Non-pigmented ciliary epithelial cell (primary cell): ENCODE measurements around the gene EFHD1.
"Not testable (repeated sequence)": the region's sequence is repeated elsewhere in the genome, so short reads cannot be mapped to it uniquely, and the experiment has no call there.

Experiments
- DNase-seq: peaks from one replicate; pipeline ENCODE4 v3.0.0-alpha.2; 2010; ENCODE audit warnings: low read depth

The EFHD1 gene

DNA sequence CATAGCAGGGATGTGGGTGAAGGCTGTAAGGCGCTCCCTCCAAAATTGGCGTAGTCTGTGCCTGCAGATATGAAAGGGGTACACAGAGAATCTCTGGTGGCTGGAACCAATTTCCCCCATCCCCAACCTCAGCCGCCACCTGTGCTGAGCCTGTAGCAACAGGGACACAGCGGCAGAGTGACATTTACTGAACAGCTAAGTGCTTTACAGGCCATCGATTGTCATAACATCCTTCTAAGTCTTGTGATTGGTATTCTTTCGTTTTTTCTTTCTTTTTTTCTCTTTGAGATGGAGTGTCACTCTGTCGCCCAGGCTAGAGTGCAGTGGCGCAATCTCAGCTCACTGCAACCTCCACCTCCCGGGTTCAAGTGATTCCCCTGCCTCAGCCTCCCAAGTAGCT, 12.2 kb upstream of the EFHD1 start:
- DNase-seq: no peak

DNA sequence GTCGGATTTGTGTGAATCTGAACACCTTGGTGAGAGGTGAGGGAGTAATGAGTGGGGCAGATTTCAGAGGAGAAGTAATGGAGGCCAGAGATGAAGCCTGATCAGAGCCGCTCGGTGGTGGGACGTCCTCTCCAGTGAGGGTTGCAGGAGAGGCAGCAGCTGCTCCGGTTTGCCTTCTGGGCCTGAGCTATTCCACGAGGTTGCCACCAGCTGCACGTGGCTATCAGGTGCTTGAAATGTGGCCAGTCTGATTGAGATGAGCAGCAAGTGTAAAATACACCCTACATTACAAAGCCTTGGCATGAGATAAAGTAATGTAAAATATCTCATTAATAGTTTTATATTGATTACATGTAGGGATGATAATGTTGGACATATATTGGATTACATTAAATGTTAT, 10.8 kb upstream of the EFHD1 start:
- no peak for DNase-seq

DNA sequence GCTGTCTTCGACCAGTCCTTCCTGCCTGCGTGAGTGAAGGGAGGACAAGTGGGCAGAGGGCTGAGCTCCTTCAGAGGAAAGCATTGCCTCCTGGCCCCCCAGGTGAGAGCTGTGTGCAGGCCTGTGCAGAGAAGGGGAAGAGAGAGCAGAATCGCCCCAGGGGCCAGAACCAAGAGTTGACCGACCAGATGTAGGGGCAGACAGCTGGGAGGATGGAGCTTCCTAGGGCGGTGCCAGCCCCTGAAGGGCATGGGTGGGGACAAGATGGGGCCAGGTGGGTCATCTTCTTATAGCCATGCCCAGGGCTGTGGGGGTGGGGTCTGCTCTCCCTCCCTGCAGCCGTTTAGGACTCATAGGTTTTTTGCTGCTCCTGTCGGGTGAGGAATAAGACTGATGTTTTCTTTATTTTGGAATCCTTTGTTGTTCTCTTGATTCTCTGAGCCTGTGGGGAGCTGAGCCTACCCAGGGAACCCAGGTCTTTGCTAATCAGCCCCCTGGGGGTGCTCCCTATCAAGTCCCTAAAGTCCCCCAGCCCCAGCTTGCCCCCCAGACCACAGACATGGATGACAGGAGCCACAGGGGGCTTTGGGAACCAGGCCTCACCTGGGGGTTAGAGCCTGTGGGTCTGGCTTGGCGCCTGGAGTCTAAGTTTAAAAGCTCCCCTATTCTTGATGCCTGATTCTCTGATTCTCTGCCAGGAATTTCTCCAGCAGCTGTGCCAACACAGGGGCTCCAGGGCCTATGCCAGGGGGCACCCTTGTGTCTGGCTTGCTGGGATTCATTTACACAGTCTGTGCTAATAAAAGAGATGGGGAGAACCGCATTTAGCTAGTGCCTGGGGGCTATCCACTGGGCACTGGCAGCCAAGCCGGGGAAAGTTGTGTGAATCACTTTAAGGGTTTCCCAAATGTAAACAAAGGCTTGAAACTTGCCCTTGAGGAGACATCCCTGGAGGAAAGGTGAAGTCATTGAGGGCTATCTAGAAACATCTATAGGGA, 9.3 kb upstream of the EFHD1 start:
- DNase-seq: no peak

DNA sequence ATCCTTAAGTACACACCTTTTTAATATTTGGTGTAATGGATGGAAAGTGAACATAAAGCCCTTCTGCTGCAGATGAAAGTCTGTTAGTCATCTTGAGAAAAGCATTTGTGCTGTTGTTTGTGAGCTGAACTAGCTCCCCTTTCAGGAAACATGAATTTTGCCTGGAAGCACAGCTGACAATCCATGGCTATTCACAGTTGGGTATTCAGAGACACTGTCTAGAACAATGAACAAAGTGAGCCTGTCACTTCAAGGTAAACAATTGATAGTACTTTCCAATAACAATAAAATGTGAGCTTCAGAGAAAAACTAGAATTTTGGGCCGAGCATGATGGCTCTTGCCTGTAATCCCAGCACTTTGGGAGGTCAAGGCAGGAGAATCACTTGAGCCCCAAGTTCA, 6.8 kb upstream of the EFHD1 start:
- no peak for DNase-seq

DNA sequence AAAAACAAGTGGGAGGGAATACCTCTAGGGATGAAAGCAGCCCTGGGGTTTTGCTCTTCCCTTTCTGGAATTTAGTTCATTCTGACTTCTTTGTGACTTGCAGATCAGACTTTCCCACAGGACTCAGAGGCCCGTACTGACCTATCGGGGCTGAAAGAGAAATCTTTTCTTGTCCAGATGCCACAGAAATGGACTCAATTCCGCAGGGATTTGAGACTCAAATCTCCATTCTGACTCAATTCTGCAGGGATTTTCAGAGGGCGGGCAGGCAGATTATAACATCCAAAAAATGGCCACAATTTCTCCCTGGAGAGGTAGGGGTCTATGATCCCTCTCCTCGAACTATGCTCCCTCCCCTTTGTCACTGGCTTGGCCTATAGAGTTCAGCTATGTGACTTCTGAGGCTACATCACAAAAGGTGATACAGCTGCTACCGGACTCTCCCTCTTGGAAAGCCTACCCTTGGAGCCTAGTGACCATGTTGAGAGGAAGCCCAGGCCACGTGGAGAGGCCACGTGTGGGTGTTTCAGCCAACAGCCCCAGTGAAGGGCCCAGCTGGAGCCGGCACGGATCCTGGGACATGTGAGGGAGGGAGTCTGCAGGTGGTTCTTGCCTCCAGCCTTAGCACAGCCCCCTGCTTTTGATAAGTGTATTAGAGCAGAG, 4.8 kb upstream of the EFHD1 start:
- no peak for DNase-seq

DNA sequence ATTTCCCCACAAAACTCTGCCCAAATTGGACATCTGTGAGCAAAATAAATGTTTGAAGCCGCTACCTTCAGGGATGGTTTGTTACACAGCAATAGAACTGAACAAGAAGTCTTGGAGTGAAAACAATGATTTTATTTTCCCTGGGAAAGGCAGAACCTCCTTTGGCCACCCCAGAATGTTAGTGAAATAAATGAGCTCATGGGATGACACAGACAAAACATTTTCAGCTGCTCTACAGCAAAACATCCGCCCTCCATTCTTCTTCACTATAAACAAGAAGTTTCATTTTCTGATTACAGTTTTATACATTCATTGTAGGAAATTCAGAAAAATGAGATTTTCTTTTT, 4.3 kb upstream of the EFHD1 start:
- no peak for DNase-seq

DNA sequence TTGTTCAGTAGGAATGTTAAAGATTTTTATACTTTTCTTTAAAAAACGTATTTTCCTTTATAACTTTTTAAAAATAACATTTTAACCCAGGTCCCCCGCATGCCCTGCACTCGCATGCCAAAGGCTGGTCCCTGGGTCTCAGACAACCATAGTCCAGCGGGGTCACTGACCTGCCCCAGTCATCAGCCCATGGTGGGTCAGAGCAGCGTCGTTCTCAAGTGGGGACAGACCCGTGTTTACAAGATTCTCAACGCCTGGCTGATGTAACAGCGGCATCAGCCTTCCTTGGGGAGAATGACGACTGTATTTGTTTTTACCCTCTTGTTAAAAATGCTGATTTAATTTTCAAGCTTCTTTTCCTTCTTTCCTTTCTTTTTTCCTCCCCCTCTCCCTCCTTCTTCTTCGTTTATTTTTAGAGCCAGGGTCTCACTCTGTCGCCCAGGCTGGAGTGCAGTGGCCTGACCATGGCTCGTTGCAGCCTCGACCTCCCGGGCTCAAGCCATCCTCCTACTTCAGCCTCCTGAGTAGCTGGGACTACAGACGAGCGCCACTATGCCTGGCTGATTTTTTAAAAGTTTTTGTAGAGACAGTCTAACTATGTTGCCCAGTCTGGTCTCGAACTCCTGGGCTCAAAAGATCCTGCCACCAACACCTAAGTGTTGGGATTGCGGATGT, 1.0 kb upstream of the EFHD1 start:
- DNase-seq: no peak

DNA sequence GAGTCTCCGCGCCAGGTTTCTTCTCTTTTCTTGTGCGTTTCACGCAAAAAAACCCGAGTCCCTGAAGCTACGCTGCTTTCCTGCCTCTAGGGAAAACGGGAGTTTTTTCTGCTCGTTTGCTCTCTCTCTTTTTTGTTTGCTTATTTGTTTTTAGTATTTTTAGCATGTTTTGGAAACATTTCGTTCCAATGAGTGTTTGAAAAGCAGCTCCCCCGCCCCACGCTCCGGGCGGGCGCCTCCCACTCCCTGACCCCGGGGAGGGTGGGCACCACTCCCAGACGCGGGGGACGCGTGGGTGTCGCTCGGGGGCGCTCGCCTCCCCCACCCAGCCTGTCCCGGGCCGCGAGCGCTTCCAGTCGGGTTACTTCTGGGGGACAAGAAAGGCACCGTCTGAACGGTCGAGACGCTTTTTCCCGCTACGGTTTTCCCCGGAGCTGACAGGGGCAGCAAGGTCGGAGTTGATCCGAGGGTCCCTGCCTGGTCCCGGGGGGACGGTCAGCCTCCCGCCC, 446 bp upstream of the EFHD1 start:
- no peak for DNase-seq

DNA sequence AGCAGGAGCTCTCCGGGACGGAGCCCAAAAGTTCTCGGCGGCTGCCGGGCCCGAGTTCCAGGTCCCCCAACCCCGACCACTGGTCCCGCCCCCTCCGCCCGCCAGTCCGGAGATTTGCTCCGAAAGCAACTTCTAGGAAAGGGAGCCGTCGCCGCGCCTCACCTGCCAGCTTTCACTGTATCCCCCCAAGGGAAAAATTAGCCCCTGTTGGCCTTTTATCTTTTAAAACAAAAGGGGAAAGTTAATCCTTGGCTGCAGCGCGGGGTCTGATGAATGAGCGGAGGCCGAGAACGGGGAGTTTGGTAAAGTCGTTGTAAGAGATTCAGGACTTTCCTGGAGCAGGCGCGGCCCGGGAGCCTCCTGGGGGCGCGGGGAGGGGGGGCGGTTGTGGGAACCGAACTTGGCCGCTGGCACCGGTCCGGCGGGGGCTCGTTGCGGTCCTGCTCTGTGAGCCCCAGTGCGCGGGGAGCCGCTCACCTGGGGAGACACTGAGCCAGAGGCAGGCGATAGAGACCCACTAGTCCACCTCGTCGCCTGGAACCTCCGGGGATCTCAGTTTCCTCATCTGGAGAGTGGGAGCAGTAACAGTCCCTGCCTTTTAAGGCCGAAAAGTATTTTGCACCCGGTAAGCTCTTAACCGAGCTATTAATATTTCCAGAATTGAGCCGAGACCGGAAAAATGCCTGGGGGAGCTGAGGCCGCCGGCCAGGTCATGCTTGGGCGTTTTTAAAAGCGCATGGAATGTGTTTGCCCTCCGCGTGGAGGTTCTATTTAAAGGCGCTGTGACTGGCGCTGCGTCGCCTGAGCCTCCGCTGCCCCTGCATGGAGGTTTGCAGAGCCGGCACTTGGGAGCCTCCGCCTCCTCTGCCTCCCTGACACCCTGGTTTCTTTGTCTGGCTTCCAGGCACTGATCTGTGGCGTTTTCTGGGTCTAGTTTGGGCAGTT, 1.1 kb downstream of the EFHD1 start:
- no peak for DNase-seq

DNA sequence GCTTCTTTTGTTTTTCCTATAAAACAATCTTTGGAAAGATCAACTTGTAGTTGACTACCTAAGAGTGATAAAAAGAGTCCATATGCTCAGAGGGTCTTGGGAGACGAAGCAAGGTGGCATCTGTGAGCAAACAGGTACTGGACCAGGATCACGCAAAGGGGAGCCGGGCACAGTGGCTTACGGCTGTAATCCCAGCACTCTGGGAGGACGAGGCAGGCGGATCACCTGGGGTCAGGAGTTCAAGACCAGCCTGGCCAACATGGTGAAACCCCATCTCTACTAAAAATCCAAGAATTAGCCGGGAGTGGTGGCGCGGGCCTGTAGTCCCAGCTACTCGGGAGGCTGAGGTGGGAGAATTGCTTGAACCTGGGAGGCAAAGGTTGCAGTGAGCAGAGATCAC, 2.0 kb downstream of the EFHD1 start:
- not testable (repeated sequence) for DNase-seq

DNA sequence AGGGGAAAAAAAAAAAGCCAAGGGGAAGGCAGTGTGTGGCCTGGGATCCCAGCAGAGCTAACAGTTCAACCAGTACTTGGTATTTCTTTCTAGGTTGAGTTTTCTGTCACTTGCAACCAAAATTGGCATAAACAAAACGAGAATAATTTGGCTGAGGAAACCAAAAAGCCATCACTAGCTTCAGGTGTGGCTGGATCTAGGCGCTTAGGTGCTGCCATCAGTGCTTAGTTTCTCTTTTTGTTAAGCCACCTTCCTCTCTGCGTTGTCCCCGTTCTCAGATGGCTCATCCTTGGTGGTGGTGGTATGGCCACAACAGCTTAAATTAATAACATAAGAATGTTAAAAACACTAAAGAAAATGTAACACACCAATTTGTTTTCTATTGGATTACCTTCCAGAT, 2.4 kb downstream of the EFHD1 start:
- no peak for DNase-seq

DNA sequence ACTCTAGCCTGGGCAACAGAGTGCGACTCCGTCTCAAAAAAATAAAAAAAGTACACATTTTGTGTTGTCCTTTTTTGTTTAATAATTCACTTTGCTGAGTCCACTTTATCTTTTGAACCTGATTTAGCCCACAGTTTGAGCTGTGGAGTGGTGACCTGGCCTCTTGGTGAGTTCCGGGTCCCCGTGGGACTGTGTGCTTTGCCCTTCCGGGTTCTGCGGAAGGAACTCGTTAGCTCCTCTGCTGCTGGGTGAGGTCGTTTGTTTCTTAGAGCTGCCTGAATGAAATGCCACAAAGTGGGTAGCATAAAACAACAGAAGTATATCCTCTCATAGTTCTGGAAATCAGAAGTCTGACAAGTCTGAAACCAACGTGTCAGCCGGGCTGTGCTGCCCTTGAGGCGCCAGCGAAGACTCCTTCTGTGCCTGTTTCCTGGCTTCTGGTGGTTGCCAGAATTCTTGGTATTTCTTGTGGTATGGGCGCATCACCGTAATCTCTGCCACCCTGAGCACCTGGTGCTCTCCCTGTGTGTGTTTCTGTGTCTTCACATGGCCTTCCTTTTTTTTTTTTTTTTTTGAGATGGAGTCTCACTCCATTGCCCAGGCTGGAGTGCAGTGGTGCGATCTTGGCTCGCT, 3.5 kb downstream of the EFHD1 start:
- no peak for DNase-seq

DNA sequence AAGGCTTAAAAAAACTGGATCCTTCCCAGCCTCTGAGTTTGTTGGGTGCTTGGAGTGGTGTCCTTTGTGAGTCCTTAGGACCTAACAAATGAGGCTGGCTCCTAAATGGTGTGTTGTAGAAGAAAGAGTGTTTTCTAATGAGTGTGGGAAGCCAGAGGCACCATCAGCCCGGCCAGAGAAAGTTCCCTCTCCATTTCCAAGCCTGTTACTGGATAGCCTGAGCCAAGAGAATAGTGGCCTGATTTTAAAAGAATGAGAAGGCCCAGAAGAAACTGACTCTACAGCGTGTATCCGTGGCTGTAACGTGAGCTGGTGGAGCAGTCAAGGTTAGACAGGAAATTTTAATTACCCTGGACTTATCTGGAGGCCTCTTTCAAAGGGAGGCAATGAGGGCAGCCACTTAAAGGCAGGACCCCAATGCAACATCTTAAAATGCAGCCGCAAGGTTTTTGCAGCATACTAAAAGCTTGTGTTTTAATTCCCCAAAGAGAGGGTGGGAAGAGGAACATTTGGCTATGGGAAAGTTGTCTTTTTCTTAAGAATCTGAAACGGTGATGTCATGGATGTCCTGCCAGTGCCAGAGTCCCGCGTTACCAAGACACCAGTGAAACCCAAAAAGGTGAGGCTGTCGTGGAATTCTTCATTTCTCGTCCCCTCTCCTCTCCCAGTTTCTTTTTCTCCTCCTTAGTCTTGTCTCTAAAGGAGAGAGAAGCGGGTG, 4.6 kb downstream of the EFHD1 start:
- DNase-seq: no peak

DNA sequence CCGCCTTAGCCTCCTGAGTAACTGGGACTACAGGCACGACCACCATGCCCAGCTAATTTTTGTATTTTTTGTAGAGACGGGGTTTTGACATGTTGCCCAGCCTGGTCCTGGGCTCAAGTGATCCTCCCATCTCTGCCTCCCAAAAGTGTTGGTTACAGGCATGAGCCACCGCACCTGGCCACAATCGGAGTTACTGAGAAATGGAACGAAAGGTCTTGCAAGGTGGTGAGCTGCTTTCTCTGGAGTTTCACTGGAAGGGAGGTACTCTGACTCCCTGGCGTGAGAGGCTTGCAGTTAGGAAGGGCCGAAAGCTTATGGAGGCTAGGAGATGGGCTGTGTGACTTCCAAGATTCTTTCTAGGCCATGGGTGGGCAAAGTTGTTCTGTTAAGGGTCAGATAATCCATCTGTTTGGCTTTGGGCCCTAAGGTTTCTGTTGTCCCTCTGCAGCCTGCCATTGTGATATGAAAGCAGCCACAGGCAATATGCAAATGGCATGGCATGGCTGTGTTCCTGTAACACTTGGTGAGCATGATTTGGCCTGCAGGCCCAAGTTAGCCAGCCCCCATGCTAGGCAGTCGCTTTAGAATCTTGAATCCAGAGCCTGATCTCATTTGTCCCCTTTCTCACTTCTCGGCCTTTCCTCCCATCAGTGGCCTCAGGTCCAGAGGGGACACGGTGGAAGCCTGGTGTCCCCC, 7.9 kb downstream of the EFHD1 start:
- no peak for DNase-seq

DNA sequence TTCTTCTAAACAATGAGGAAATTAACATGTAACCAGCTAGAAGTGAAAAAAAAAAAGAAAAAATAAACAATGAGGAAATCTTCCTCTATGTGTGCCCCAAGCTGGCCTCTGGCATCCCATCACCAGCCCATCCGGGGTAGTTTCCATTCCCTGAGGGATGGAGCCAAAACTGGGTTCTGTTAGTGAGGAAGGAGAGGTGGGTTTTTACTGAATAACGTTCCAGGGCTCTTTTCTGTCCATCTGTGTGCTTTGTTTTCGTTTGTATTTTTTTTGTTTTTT, 9.7 kb downstream of the EFHD1 start:
- no peak for DNase-seq

DNA sequence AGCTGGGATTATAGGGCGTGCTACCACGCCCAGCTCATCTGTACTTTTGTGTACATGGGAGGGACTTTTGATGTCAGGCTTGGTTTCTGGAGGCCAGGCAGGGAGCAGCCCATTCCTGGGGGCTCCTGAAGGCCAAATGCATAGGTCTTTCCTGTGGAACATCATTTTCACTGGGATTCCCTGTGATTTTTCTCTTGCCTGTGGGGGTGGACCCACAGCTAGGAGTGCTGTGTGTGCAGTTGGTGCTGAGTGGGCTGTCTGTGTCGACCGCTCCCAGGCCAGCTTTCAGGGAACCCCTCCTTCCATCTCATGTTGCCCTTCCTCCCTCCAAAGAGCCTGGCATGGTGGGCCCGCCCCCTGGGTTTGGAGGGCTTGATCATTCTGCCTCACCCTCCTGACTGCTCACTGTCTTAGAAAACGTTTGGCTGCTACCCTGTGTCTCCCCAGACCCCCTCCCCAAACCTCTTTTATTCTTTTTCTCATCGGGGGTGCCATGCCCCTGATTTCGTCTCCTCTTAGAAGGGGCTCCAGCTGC, 10.5 kb downstream of the EFHD1 start:
- no peak for DNase-seq

DNA sequence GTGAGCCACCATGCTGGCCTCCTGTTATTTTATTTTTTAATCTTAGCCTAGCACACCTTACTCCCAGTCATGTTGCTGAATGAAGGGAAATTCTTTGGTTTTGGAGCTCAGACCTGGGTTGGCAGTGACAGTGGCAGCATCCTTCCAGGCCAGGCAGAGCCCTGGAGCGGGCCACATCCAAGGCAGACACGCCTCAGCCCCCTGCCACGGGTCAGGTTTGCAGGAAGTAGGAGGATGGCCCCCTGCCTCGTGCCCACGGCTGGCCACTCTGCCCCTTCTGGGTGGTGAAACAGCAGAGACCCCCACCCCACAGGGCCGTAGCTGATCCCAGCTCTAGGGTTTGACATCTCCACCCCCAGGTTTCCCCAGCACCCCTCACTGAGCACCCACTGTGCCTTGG, 11.7 kb downstream of the EFHD1 start:
- DNase-seq: no peak

DNA sequence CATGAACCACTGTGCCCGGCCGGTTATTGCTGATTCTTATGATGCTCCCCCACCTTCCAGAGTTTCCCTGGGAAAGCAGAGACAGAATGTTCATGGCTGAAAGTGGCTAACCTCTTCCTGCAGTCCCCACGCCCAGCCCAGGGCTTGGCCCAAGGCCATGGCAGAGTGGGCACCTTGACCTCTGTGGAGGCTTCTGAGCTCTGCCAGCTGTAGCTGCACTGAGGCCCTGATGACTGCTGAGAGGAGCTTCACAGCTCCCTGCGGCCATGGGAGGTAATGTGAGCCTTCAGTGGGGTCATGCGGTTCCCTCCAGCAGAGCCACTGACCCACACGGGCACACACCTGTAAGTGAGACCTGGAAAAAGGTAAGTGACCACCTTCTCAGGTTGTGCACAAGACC, 13.3 kb downstream of the EFHD1 start:
- no peak for DNase-seq

DNA sequence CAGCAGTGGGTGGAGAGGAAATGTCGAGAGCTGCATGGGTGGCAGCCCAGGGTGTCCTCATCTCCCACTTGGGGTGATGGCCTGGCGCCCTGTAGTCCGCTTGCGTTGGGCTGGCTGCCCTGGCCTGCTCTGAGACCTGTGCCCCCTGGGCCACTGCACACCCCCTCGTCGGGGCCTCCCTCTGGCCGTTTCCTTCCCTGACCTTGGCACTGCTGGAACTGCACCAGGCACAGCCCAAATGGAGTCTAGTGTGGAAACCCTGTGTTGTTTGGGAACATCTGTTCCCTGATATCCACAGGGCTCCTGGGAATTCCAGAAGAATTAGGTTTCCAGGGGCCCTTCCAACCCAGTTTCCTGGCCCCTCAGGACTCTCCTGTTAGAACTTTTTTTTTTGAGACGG, 13.9 kb downstream of the EFHD1 start:
- DNase-seq: no peak

DNA sequence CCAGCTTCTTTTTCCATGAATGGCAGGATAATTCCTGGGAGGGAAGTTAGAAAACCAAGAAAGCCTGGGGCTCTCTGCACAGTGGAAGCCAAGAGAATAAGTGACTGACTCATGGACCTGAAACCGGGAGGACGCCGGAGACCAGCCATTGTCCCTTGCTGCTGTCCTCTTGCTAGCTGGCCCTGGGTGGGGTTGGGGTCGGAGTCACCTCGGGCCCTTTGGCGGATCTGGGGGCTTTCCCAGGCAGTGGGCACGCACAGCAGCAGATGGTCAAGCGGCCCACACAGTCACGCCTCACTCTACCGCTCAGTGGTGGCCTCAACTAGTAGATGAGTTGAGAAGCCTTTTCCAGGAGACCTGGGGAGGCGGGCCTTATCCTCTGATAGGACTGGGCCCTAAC, 15.6 kb downstream of the EFHD1 start:
- DNase-seq: no peak
